BLaER1 (cell line): Measurements from ENCODE around the gene REST.
"Not testable (repeated sequence)": the region's sequence is repeated elsewhere in the genome, so short reads cannot be mapped to it uniquely, and the experiment has no call there.

Experiments used
- H3K27ac ChIP-seq: shearing (Covaris generic); formaldehyde crosslinking; 2 replicates; pipeline ENCODE4 v1.8.1; 2022
- H3K27me3 ChIP-seq: shearing (Covaris generic); formaldehyde crosslinking; 2 replicates; pipeline ENCODE4 v1.8.1; 2022
- H3K36me3 ChIP-seq: shearing (Covaris generic); formaldehyde crosslinking; 2 replicates; pipeline ENCODE4 v1.8.1; 2022
- H3K4me1 ChIP-seq: shearing (Covaris generic); formaldehyde crosslinking; 2 replicates; pipeline ENCODE4 v1.8.1; 2022
- H3K4me2 ChIP-seq: shearing (Covaris generic); formaldehyde crosslinking; 2 replicates; pipeline ENCODE4 v1.8.1; 2022
- H3K4me3 ChIP-seq: shearing (Covaris generic); formaldehyde crosslinking; 2 replicates; pipeline ENCODE4 v1.8.1; 2022
- H3K9ac ChIP-seq: shearing (Covaris generic); formaldehyde crosslinking; 2 replicates; pipeline ENCODE4 v1.8.1; 2022
- H3K9me3 ChIP-seq: shearing (Covaris generic); formaldehyde crosslinking; 2 replicates; pipeline ENCODE4 v1.8.1; 2022
- H4K20me1 ChIP-seq: shearing (Covaris generic); formaldehyde crosslinking; 2 replicates; pipeline ENCODE4 v1.8.1; 2022
- Cebpa-rat ChIP-seq: shearing (Covaris generic); IDR thresholded peaks from 2 replicates; pipeline ENCODE4 v1.8.1; 2022

Gene REST

DNA sequence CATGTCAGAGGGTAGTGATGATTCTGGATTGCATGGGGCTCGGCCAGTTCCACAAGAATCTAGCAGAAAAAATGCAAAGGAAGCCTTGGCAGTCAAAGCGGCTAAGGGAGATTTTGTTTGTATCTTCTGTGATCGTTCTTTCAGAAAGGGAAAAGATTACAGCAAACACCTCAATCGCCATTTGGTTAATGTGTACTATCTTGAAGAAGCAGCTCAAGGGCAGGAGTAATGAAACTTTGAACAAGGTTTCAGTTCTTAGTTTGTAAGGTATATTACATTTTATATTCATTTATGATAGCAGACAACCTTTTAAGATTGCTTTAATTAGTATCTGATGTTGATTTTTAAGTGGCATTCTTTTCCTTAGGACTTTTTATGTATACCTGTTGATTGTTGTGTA, 24.2 kb downstream of the REST start:
- H3K9me3 ChIP-seq = no peaks in the 10 kb centered on the region
- no peak overlapping the region for H3K4me2 ChIP-seq
- no peaks in the 10 kb centered on the region for H3K27me3 ChIP-seq
- no peak overlapping the region for H3K4me3 ChIP-seq
- H3K9ac ChIP-seq = no peak overlapping the region
- H3K36me3 ChIP-seq = peaks cover 86% of the 10 kb centered on the region
- H4K20me1 ChIP-seq = peaks cover 93% of the 10 kb centered on the region
- no peak overlapping the region for H3K27ac ChIP-seq
- no peaks in the 10 kb centered on the region for H3K4me1 ChIP-seq
- no peak for TF ChIP-seq Cebpa-rat

DNA sequence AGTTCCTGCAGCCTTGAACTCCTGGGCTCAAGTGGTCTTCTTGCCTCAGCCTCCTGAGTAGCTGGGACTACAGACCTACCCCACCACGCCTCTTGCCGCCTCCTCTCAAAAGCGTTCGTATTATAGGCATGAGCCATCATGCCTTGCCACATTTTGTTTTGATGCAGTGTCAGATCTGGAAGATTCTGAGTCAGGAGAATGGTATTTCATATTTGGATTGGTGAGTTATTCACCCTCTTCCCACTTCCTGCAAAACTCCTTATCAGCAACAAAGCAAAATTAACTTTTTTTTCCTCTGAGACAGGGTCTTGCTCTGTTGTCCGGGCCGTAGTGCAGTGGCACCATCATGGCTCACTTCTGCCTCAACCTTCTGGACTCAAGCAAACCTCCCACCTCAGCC, 29.6 kb downstream of the REST start:
- H3K4me1 ChIP-seq = no peaks in the 10 kb centered on the region
- no peaks in the 10 kb centered on the region for H3K27me3 ChIP-seq
- H3K36me3 ChIP-seq = peaks cover 70% of the 10 kb centered on the region
- TF ChIP-seq Cebpa-rat = no peak
- no peak overlapping the region for H3K4me2 ChIP-seq
- no peaks in the 10 kb centered on the region for H3K9me3 ChIP-seq
- H3K9ac ChIP-seq = no peak overlapping the region
- H3K27ac ChIP-seq = no peak overlapping the region
- H4K20me1 ChIP-seq = peaks cover 59% of the 10 kb centered on the region
- H3K4me3 ChIP-seq = no peak overlapping the region

DNA sequence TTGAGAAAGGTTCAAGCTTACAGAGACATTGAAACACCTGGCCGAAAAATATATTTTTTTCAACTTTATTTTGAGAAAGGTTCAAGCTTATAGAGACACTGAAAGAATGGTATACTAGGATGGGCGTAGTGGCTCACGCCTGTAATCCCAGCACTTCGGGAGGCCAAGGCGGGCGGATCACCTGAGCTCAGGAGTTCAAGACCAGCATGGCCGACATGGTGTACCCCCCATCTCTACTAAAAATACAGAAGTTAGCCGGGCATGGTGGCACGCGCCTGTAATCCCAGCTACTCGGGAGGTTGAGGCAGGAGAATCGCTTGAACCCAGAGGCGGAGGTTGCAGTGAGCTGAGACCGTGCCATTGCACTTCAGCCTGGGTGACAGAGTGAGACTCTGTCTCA, 32.1 kb downstream of the REST start:
- H3K27me3 ChIP-seq, H3K9me3 ChIP-seq, H3K4me1 ChIP-seq, H3K4me3 ChIP-seq, H3K27ac ChIP-seq, H3K4me2 ChIP-seq, H3K9ac ChIP-seq: not testable (repeated sequence)
- H4K20me1 ChIP-seq = peaks cover 34% of the 10 kb centered on the region
- H3K36me3 ChIP-seq = peaks cover 54% of the 10 kb centered on the region

DNA sequence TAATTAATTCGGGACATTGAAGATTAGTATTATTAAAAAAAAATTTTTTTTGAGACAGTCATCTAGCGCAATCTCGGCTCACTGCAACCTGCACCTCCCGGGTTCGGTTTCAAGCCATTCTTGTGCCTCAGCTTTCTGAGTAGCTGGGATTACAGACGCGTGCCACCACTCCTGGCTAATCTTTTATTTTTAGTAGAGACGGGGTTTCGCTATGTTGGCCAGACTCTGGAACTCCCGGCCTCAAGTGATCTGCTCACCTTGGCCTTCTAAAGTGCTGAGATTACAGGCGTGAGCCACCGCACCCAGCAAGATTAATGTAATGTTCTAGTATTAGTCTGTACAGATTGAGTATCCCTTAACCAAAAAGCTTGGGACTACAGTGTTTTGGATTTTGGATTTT, 32.7 kb downstream of the REST start:
- H3K9ac ChIP-seq = no peak overlapping the region
- H3K4me2 ChIP-seq = no peak overlapping the region
- no peak overlapping the region for H3K27ac ChIP-seq
- H3K4me1 ChIP-seq = no peaks in the 10 kb centered on the region
- H4K20me1 ChIP-seq = peaks cover 28% of the 10 kb centered on the region
- no peaks in the 10 kb centered on the region for H3K27me3 ChIP-seq
- no peak for TF ChIP-seq Cebpa-rat
- no peaks in the 10 kb centered on the region for H3K9me3 ChIP-seq
- H3K4me3 ChIP-seq = no peak overlapping the region
- H3K36me3 ChIP-seq = peaks cover 50% of the 10 kb centered on the region

DNA sequence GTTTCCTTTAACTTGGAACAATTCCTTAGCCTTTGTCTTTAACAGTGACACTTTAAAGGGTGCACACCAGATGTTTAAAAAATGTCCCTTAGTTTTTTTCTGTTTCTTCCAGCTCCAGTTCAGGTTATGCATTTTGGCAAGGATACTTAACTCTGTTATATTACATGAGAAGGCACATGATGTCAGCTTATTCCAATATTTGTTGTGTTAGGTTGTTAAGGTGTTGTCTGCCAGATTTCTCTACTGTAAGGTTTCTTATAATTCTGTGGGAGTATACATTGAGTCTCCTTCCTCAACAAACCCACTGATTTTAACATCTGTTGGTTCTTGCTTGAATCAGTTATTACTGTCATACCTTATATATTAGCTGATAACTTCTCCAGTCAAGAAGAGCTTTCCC, 33.3 kb downstream of the REST start:
- no peak for TF ChIP-seq Cebpa-rat
- H3K4me1 ChIP-seq = no peaks in the 10 kb centered on the region
- H3K27ac ChIP-seq = no peak overlapping the region
- H4K20me1 ChIP-seq = peaks cover 23% of the 10 kb centered on the region
- H3K36me3 ChIP-seq = peaks cover 45% of the 10 kb centered on the region
- H3K9me3 ChIP-seq = no peaks in the 10 kb centered on the region
- H3K4me3 ChIP-seq = no peak overlapping the region
- no peaks in the 10 kb centered on the region for H3K27me3 ChIP-seq
- no peak overlapping the region for H3K4me2 ChIP-seq
- H3K9ac ChIP-seq = no peak overlapping the region

DNA sequence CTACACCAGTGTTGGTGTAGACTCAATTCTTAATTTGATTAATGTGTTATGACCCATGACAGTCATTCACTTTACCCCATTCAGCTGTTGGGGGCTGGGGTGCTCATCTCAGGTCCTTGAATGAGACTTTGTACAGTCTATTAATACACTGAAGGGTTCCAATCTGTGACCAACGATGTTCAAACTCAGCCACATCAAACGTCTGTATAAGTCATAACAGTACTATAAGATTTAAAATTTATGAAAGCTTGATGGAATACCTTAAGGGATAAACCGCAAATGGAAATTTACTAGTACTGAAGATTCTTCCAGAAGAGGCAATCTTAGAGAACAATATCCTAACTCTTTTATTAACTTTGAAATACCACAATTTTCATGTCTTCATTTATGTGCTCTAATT, 33.7 kb downstream of the REST start:
- Histone ChIP-seq H4K20me1 (peaks cover 20% of the 10 kb centered on the region), H3K4me2 (no peak overlapping the region), H3K27me3 (no peaks in the 10 kb centered on the region), H3K4me1 (no peaks in the 10 kb centered on the region), H3K4me3 (no peak overlapping the region), H3K27ac (no peak overlapping the region), H3K9me3 (no peaks in the 10 kb centered on the region), H3K9ac (no peak overlapping the region), H3K36me3 (peaks cover 41% of the 10 kb centered on the region)
- TF ChIP-seq Cebpa-rat = no peak

DNA sequence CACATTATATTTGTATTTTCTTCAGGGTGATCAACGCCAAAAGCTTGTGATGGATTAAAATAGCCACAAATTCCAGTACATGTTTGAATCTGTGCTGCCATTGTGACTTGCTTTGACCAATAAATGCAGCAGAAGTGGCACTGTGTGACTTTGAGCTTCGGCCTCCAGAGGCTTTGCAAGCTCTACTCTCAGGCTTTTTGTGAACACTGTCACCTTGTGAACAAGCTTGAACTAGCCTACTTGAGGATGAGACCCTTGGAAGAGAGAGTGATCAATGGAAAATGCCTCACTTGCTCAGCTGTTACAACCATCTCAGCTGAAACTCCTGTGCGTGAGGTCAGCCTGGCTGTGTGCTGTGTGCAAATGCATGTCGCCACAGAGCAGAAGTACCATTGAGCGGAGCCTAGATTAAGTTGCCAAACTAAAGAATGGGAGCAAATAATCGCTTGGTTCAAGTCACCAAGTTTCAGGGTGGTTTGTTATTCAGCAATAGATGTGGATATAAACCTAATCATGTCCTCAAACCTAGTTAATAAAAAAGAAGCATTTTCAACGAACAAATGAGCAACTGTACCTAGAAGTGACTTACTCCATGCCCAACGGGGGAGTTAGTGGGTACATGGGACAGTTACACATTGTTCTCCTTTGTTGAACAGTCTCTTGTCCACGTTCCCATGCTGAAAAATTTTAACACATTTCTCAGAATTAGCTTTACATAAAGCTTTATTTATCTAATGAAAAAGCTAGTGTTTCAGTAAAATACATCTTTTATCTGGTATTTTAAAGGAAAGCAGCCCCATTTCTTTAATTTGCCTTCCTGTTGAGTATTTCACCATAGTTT, 46.2 kb downstream of the REST start:
- H3K9me3 ChIP-seq = no peaks in the 10 kb centered on the region
- no peak for TF ChIP-seq Cebpa-rat
- no peak overlapping the region for H3K27ac ChIP-seq
- H4K20me1 ChIP-seq = no peaks in the 10 kb centered on the region
- no peak overlapping the region for H3K9ac ChIP-seq
- H3K4me3 ChIP-seq = no peak overlapping the region
- H3K4me1 ChIP-seq = no peaks in the 10 kb centered on the region
- no peaks in the 10 kb centered on the region for H3K27me3 ChIP-seq
- no peak overlapping the region for H3K4me2 ChIP-seq
- H3K36me3 ChIP-seq = no peaks in the 10 kb centered on the region

DNA sequence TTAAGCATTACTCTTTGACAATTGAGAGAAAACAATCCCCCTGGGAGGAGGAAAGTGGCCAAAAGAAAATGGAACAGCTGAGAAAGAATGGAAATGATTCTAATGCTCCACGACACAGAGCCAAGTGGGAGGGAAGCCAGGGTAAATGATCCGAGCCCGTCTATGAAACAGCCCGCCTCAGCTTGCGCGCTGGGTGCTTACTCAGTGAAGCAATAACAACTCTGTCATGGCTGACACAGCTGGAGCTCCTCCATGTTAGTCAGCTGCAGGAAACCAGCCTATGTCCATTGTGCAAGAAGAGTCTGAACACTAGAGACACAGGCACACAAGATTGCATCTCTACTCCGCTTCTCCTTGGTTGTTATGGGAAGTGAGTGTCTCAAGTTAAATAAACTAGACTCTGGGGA, 50.4 kb downstream of the REST start:
- Histone ChIP-seq H3K27ac (no peak overlapping the region), H3K27me3 (no peaks in the 10 kb centered on the region), H3K9ac (no peak overlapping the region), H3K4me3 (no peak overlapping the region), H3K4me2 (no peak overlapping the region), H4K20me1 (no peaks in the 10 kb centered on the region; the same call in 1 of the 2 replicates), H3K4me1 (no peaks in the 10 kb centered on the region), H3K36me3 (peaks cover 29% of the 10 kb centered on the region), H3K9me3 (no peaks in the 10 kb centered on the region)
- TF ChIP-seq Cebpa-rat = no peak

DNA sequence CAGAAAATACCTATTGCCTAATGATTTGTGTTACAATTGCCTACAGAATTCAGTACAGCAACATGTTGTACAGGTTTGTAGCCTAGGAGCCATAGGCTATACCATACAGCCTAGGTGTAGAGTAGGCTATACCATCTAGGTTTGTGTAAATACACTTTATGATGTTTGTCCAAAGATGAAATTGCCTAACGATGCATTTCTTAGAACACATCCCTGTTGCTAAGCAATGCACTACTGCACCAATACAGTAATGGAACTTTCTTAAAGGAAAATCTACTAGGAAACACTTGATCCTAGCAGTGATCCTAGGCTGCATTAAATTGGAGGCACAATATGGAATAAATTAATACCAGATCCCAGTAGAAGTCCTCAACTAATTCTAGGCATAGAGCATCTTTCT, 51.4 kb downstream of the REST start:
- Histone ChIP-seq H3K27ac (no peak overlapping the region), H3K9ac (no peak overlapping the region), H3K4me2 (no peak overlapping the region), H3K27me3 (no peaks in the 10 kb centered on the region), H3K36me3 (peaks cover 39% of the 10 kb centered on the region), H3K4me1 (no peaks in the 10 kb centered on the region), H3K4me3 (no peak overlapping the region), H3K9me3 (no peaks in the 10 kb centered on the region), H4K20me1 (no peaks in the 10 kb centered on the region; the same call in 1 of the 2 replicates)
- no peak for TF ChIP-seq Cebpa-rat

DNA sequence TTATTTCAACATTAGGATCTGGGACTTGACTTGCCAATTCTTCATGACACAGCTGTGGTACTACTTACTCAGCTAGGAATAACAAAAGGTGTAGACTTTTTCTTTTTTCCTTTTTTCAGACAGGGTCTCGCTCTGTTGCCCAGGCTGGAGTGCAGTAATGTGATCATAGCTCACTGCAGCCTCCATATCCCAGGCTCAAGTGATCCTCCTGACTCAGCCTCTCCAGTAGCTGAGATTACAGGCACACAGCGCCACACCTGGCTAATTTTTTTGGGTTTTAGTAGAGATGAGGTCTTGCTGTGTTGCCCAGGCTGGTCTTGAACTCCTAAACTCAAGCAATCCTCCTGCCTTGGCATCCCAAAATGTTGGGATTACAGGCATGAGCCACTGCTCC, 53.4 kb downstream of the REST start:
- no peak overlapping the region for H3K4me2 ChIP-seq
- no peaks in the 10 kb centered on the region for H3K4me1 ChIP-seq
- no peaks in the 10 kb centered on the region for H3K27me3 ChIP-seq
- H3K4me3 ChIP-seq = no peak overlapping the region
- H3K27ac ChIP-seq = no peak overlapping the region
- H3K9ac ChIP-seq = no peak overlapping the region
- no peaks in the 10 kb centered on the region for H3K9me3 ChIP-seq
- no peak for TF ChIP-seq Cebpa-rat
- no peaks in the 10 kb centered on the region; the same call in 1 of the 2 replicates for H4K20me1 ChIP-seq
- H3K36me3 ChIP-seq = peaks cover 59% of the 10 kb centered on the region

DNA sequence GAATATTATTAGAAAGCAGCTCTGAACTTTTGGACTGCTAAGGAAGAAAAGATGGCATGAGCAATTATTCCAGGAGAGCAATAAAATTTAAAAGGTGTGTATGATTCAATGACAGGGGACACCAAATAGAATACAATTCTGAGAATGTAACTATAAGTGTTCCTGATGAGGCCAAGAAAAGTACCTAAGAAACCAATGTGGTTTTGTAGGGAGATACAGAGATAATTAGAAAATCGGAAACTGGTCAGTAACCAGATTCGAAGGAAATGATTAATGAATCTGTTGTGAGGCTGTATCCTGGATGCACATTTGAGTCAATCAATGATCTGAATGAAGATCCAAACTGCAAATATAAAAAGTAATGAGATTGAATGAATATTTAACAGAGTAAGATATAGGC, 63.7 kb downstream of the REST start:
- peaks cover 17% of the 10 kb centered on the region for H3K9me3 ChIP-seq
- TF ChIP-seq Cebpa-rat = no peak
- H3K9ac ChIP-seq = no peak overlapping the region
- peaks cover 88% of the 10 kb centered on the region for H3K36me3 ChIP-seq
- no peaks in the 10 kb centered on the region for H3K27me3 ChIP-seq
- no peak overlapping the region for H3K4me3 ChIP-seq
- no peak overlapping the region for H3K27ac ChIP-seq
- H4K20me1 ChIP-seq = peaks cover 51% of the 10 kb centered on the region
- no peak overlapping the region for H3K4me2 ChIP-seq
- H3K4me1 ChIP-seq = peaks cover 28% of the 10 kb centered on the region
